T-helper 1 cell treated with Interleukin-12 subunit alpha and Interleukin-12 subunit beta and Interleukin-4 antibody, amounts not matched to agents 30 ng/mL and 1 ng/mL, for 36 hours (primary cell): ENCODE measurements around the gene SERPINB5. TPM values are rescaled to one million over a fixed set of nuclear protein-coding genes. Genes with fewer than 3 reads are reported as not detected.

Source experiments
- intact Hi-C: fragments of 100-400 bp; cut with micrococcal nuclease; formaldehyde crosslinking; loops from one replicate; pipeline ENCODE4 v1.15.1; 2024
- total RNA-seq: library from RNA; stranded (reverse); gene quantifications from 2 replicates; pipeline ENCODE4 v1.2.3, GENCODE V29; 2022

Gene SERPINB5
- total RNA-seq, 1 donor from 2014 or later, result not detected

GRCh38 chr18:63467699-63468098 lies 9.1 kb upstream of the SERPINB5 start:
- intact Hi-C loops, result loop anchor here (10.0 kb wide), 1 partner anchor 1803 kb away; no protein-coding TSS in a partner anchor

- intact Hi-C loops, result loop anchor here (10.0 kb wide), 1 partner anchor 1804 kb away; no protein-coding TSS in a partner anchor
These were observed 8.2 kb upstream of the SERPINB5 start for GRCh38 chr18:63468575-63468974.

GRCh38 chr18:63470751-63471150 lies 6.0 kb upstream of the SERPINB5 start:
- intact Hi-C loops, result no loop called here

GRCh38 chr18:63472380-63472779 lies 4.4 kb upstream of the SERPINB5 start:
- intact Hi-C loops, result no loop called here

- intact Hi-C loops, result no loop called here
These were observed 442 bp downstream of the SERPINB5 start for GRCh38 chr18:63477200-63477599.

GRCh38 chr18:63477968-63478367 lies 1.2 kb downstream of the SERPINB5 start:
- intact Hi-C loops, result no loop called here

- intact Hi-C loops, result no loop called here
These were observed 3.1 kb downstream of the SERPINB5 start for GRCh38 chr18:63479826-63480225.

GRCh38 chr18:63480476-63480875 lies 3.7 kb downstream of the SERPINB5 start:
- intact Hi-C loops, result no loop called here

GRCh38 chr18:63480915-63481314 lies 4.2 kb downstream of the SERPINB5 start:
- intact Hi-C loops, result no loop called here

- intact Hi-C loops, result no loop called here
These were observed 10.9 kb downstream of the SERPINB5 start for GRCh38 chr18:63487676-63488075.

GRCh38 chr18:63488160-63488559 lies 11.4 kb downstream of the SERPINB5 start:
- intact Hi-C loops, result no loop called here

GRCh38 chr18:63492851-63493250 lies 16.1 kb downstream of the SERPINB5 start:
- intact Hi-C loops, result no loop called here

- intact Hi-C loops, result no loop called here
These were observed 18.9 kb downstream of the SERPINB5 start for GRCh38 chr18:63495675-63496074.

GRCh38 chr18:63505566-63506335 lies 29.0 kb downstream of the SERPINB5 start:
- intact Hi-C loops, result loop anchor here (5.0 kb wide), 1 partner anchor 488 kb away; no protein-coding TSS in a partner anchor

GRCh38 chr18:63506336-63506646 lies 29.5 kb downstream of the SERPINB5 start:
- intact Hi-C loops, result loop anchor here (5.0 kb wide), 1 partner anchor 489 kb away; no protein-coding TSS in a partner anchor

GRCh38 chr18:63508596-63508995 lies 31.8 kb downstream of the SERPINB5 start:
- intact Hi-C loops, result loop anchor here (5.0 kb wide), 1 partner anchor 491 kb away; no protein-coding TSS in a partner anchor

- intact Hi-C loops, result no loop called here
These were observed 34.5 kb downstream of the SERPINB5 start for GRCh38 chr18:63511285-63511684.

GRCh38 chr18:63514326-63514725 lies 37.6 kb downstream of the SERPINB5 start:
- intact Hi-C loops, result no loop called here

GRCh38 chr18:63514888-63515678 lies 38.3 kb downstream of the SERPINB5 start:
- intact Hi-C loops, result no loop called here

- intact Hi-C loops, result no loop called here
These were observed 39.0 kb downstream of the SERPINB5 start for GRCh38 chr18:63515801-63516200.

- intact Hi-C loops, result loop anchor here (1.0 kb wide), 7 partner anchors 60 to 477 kb away; no protein-coding TSS in a partner anchor
These were observed 41.6 kb downstream of the SERPINB5 start for GRCh38 chr18:63518178-63519012.
